Lower lobe of right lung (tissue), 2 donors: ENCODE measurements around the gene MPRIP. TPM values are rescaled to one million over a fixed set of nuclear protein-coding genes. Genes with fewer than 3 reads are reported as not detected.
"Not testable (repeated sequence)": the region's sequence is repeated elsewhere in the genome, so short reads cannot be mapped to it uniquely, and the experiment has no call there.

Experiments used
- ATAC-seq, 2 donors: fragments of 200-7000 bp; cut with Tn5 transposase; one replicate each; pipeline ENCODE4 v1.9.1; 2020 to 2022; ENCODE audit warnings: mild to moderate bottlenecking in 2 of 2, moderate library complexity in 2 of 2
- DNase-seq: peaks from one replicate; pipeline ENCODE4 v3.0.0-alpha.2; 2020
- H3K27ac ChIP-seq: fragments of 200-600 bp; one replicate; pipeline ENCODE4 v1.8.0; 2022
- H3K27me3 ChIP-seq: fragments of 200-600 bp; one replicate; pipeline ENCODE4 v1.8.0; 2022; ENCODE audit warnings: low read depth
- H3K36me3 ChIP-seq: fragments of 200-600 bp; one replicate; pipeline ENCODE4 v1.8.0; 2022; ENCODE audit warnings: mild to moderate bottlenecking
- H3K4me1 ChIP-seq: fragments of 200-600 bp; one replicate; pipeline ENCODE4 v1.8.0; 2022
- H3K4me3 ChIP-seq: fragments of 200-600 bp; one replicate; pipeline ENCODE4 v1.8.0; 2022; ENCODE audit warnings: mild to moderate bottlenecking
- H3K9me3 ChIP-seq: fragments of 200-600 bp; one replicate; pipeline ENCODE4 v1.8.0; 2022
- intact Hi-C: fragments of 100-400 bp; cut with DNase I; formaldehyde crosslinking; loops from one replicate; pipeline ENCODE4 v1.11.0; 2022
- total RNA-seq: library from RNA; stranded (reverse); fragmentation: NEBNext Ultra II Directional; extraction: Animal tissue kit (Norgen Biotek cat#: 25700); gene quantifications from one replicate; pipeline ENCODE4 v1.2.1, GENCODE V29; 2021
- TF ChIP-seq, protein P1 (sequence below): fragments of 200-600 bp; IDR thresholded peaks from one replicate; pipeline ENCODE4 v1.8.0; 2022; ENCODE audit warnings: antibody characterized with exemption, mild to moderate bottlenecking
- donor health status: DM: no; HTN: yes; CAD: no; lungs with severe emphysema.

The MPRIP gene
- total RNA-seq, 1 donor from 2014 or later, result 232 TPM

DNA sequence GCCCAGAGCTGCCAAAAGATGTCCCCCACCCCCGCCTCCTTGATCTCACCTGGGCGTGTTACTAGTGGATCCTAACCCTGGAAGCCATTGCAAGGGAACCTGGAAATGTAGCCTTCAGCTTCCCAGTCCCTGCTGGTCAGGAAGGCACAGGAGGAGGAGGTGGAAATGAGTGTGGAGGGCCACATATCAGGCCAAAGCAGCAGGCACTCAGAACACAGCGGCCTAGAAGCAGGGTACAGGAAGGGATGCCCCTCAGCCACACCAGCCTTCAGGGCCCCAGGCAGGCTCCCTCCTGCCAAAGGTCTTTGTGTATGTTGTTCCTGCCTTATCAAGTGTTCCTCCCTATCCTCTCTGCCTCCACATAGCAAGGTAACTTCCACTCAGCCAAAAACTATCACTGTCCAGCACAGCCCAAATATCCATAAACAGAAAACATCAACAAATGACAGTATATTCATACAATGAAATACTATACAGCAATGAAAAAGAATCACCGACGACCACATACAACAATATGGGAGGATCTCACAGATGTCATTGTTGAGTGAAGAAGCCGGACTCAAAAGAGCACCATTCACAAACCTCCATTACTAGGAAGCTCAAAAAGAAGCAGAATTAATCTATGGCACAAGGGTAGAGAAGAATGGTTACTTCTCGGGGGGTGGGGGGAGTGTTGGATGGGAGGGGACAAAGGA, 42.2 kb upstream of the MPRIP start:
- DNase-seq, result no peak
- Histone ChIP-seq H3K9me3 (no peaks in the 10 kb centered on the region), H3K27me3 (no peaks in the 10 kb centered on the region), H3K27ac (no peak overlapping the region), H3K4me3 (no peak overlapping the region), H3K36me3 (no peaks in the 10 kb centered on the region), H3K4me1 (peaks cover 11% of the 10 kb centered on the region)
- no peak for ATAC-seq
- intact Hi-C loops, result no loop called here
- TF ChIP-seq, protein P1, sequence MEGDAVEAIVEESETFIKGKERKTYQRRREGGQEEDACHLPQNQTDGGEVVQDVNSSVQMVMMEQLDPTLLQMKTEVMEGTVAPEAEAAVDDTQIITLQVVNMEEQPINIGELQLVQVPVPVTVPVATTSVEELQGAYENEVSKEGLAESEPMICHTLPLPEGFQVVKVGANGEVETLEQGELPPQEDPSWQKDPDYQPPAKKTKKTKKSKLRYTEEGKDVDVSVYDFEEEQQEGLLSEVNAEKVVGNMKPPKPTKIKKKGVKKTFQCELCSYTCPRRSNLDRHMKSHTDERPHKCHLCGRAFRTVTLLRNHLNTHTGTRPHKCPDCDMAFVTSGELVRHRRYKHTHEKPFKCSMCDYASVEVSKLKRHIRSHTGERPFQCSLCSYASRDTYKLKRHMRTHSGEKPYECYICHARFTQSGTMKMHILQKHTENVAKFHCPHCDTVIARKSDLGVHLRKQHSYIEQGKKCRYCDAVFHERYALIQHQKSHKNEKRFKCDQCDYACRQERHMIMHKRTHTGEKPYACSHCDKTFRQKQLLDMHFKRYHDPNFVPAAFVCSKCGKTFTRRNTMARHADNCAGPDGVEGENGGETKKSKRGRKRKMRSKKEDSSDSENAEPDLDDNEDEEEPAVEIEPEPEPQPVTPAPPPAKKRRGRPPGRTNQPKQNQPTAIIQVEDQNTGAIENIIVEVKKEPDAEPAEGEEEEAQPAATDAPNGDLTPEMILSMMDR, result no peak

DNA sequence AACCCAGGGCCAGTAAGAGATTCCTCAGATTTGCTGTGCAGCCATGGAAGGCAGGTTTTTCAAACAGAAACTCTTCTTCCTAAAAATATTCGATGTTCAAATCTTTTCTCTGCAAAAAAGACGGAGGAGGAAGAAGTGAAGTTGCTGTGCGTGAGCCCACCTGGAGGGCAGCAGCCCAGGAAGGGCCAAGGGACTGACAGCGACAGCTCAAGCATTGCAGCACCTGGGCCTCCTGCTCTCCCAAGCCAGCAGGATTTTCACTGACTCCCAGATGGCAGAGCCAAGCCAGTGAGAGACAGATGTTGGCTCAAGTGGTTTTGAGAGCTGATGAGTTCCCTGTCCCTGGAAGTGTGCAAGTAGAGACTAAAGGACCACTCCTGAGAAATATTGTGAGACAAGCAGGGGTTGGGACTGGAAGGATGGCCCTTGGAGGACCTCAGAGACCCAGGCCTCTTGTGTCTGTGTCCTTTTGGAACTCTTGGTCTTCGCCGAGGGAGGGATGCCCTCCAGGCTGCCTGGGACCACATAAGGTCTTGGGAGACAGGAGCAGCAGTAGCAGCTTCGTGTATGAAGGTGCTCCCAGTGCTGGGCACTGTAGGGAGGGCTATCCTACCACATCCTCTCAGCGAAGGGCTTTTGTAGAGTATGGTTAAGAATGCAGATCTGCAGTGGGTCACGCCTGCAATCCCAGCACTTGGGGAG, 41.0 kb upstream of the MPRIP start:
- no peak overlapping the region for H3K4me3 ChIP-seq
- H3K27me3 ChIP-seq, result no peaks in the 10 kb centered on the region
- TF ChIP-seq, protein P1, result no peak
- no peak overlapping the region for H3K27ac ChIP-seq
- no peaks in the 10 kb centered on the region for H3K9me3 ChIP-seq
- peaks cover 11% of the 10 kb centered on the region for H3K4me1 ChIP-seq
- no peaks in the 10 kb centered on the region for H3K36me3 ChIP-seq
- intact Hi-C loops, result no loop called here
- ATAC-seq, result peak in 1 of 2 donors; percentile 3
- no peak for DNase-seq

DNA sequence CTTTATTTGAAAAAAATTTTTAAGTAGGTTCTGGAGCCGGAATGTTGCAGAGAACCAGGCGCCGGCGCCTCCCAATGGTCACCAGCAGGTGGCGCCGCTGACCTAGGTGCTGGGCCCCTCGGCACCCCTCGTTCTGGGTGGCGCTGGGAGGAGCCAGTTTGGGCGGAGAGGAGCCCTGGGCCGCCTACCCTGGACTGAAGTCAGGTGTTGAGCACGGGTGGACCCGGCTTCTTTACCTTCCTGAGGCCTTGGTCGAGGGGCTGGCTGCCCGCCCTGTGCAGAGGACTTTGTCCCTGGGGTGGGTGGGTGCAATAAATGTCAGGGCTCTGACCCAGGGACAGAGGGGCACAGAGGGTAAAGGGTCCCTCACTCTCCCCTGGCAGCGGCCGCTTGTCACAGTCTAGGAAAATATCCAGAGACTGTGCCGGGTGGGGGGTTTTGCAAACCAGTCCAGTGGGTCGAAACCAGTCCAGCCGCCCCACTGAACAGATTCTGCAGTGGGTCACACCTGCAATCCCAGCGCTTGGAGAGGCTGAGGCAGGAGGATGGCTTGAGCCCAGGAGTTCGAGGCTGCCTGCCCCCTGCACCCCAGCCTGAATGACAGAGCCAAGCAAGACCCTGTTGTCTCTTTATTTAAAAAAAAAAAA, 40.3 kb upstream of the MPRIP start:
- TF ChIP-seq, protein P1, result peak; percentile 97
- Histone ChIP-seq H3K36me3 (no peaks in the 10 kb centered on the region), H3K4me3 (no peak overlapping the region), H3K27ac (no peak overlapping the region), H3K9me3 (no peaks in the 10 kb centered on the region), H3K27me3 (no peaks in the 10 kb centered on the region), H3K4me1 (peaks cover 11% of the 10 kb centered on the region)
- ATAC-seq (peak; percentile 92 to 95), DNase-seq (peak; percentile 88)
- intact Hi-C loops, result no loop called here

DNA sequence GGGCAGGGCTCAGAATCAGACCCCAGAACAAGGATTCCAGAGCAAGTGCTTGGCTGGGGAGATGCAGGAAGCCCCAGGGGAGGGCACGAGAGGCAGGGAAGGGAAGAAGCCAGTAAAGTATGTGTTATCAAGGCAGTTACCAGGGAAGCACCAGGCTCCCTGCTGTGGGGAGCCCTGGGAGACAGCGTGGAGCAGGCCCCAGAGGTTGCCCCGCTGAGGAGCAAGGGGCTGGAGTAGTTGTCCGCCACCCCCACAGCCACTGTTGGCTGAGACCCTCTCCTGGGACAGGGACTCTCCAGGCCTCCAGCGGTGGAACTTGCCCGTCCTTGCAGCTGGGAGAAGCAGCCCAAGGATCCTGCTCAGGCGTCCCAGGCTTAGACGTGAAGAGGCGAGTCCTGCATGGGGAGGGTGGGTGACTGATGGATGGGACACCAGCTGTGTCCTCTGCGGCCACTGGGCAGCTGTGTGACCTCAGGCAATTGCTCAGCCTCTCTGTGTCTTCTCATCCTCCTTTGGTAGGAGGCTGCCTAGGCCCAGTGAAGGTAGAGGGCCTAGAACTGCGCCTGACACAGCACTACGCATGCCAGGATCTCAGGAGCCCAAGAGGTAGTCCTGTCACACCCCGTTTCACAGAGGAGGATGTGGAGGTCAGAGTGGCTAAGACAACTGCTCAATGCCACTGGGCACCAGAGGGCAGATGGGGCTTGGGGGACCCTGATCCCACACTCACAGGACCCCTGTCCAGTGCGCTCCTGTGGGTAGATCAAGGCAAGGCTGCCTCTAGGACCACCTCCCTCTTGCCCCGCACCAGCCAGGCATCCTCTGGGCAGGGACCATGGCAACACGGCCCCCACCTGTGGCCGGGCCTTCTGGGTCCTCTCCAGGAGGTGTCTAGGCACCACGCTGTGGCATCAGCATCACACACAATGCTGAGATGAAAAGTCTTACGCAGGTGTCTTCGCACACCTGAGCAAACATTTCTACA, 39.2 kb upstream of the MPRIP start:
- H3K27ac ChIP-seq, H3K36me3 ChIP-seq, H3K9me3 ChIP-seq, ATAC-seq, H3K4me3 ChIP-seq, intact Hi-C loops, H3K27me3 ChIP-seq: not testable (repeated sequence)
- peaks cover 11% of the 10 kb centered on the region for H3K4me1 ChIP-seq
- DNase-seq, result peak; percentile 38

DNA sequence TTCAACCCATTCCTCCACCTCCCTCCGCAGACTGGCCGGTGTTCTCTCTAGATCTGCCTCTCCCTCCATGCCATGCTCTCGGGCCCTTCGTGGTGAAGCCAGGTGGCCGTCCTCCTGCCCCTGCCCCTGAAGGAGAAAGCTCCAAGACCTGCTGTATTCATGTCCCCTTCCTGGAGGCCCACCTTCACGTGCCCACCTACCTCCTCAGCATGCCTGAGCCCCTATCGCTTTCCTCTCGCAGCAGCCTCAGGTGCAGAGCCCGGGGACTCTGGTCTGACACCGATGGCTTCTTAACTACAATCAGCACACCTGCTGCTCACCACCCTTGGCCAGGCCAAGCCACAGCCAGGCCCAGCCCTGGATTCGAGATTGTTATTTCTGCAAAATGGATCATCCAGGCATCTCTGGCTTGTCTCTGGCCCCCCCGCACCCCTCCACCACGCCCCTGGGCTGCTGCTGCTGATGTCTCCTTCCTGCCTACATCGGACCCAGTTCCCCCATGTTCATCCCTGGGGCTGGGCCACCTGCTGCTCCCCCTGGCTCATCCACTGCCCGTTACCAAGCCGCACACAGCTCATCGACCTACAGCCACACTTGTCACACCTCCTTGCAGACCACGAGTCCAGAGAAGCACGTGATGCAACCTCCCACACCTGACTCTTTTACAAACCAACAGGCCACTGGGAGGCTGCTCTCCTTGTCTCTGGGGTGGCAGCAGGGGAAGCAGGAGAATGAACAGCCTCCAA, 37.8 kb upstream of the MPRIP start:
- DNase-seq (no peak), ATAC-seq (no peak)
- no peaks in the 10 kb centered on the region for H3K9me3 ChIP-seq

DNA sequence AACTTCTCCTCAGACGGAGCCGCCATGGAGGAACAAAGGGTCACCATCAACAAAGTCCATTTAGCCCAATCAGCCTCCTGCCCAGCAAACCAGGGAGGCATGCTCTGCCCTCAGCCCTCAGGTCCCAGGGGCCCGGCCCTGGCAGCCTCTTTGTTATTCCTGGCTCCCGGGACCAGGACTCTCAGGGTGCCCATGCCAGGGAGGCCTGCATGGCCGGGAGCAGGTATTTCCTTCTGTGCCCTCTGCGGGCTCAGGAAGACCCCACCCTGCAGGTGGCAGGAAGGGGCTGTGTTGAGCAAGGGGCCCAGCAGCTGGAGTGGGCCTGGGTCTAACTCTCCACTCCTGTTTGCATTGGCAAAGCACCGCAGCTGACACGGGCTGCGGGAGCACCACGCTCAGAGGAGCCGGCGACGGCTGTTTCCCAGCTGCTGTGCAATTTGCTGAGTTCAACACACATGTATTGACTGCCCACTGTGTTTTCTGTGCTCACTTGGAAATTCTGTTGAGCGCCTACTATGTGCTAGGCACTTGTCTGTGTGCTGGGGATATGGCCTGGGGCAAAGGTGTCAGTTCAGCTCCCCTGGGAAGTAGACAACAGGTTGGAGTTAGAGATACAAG, 37.2 kb upstream of the MPRIP start:
- H3K9me3 ChIP-seq, H3K4me3 ChIP-seq, intact Hi-C loops, H3K27ac ChIP-seq, H3K36me3 ChIP-seq, H3K27me3 ChIP-seq, ATAC-seq: not testable (repeated sequence)
- H3K4me1 ChIP-seq, result peaks cover 20% of the 10 kb centered on the region
- peak; percentile 24 for DNase-seq

More for the DNA sequence above, 37.8 kb upstream of the MPRIP start:
- Histone ChIP-seq H3K4me1 (peaks cover 14% of the 10 kb centered on the region), H3K36me3 (no peaks in the 10 kb centered on the region), H3K27me3 (no peaks in the 10 kb centered on the region), H3K27ac (no peak overlapping the region), H3K4me3 (no peak overlapping the region)
- intact Hi-C loops, result no loop called here
- TF ChIP-seq, protein P1, result no peak

DNA sequence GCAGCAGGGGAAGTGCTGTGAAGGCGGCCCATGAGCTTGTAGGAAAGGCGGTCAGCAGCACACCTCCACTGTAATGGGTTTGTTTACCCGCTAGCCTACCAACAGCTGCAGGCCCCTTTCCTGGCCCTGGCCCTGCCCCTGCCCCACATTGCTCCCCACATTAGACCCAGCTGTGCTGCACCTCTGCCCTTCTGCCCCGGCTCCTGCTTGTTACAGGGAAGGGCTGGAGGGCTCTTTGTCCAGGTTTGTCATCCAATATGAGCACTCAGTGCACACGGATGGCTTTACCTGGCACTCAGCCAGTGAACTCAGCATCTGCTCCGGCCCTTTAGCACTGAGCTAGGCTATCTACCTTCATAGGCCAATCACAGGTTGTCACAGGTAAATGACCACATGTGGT, 34.4 kb upstream of the MPRIP start:
- H3K27me3 ChIP-seq, H3K27ac ChIP-seq, H3K4me3 ChIP-seq, H3K9me3 ChIP-seq, intact Hi-C loops, H3K4me1 ChIP-seq, ATAC-seq, H3K36me3 ChIP-seq, DNase-seq: not testable (repeated sequence)
